ENCODE measurements around the gene GIPC3.

GRCh38 chr19:3538965-3539755 lies 46.1 kb upstream of the GIPC3 start, which contains the start of gene TEKTIP1:
- TF ChIP-seq CTCF (IDR thresholded peaks at IDR 0.05) (no peak), POLR2A (IDR thresholded peaks at IDR 0.05) (no peak)

Measured in thyroid gland (tissue), 4 donors.